ENCODE results near the gene GRK5.

Gene GRK5

GRCh38 chr10:119183664-119184412 is 23.5 kb upstream of the GRK5 start:
- no peak for TF ChIP-seq CTCF (conservative IDR thresholded peaks at IDR 0.05; ENCODE audit: low read length)
- no peak for TF ChIP-seq EZH2phosphoT487 (IDR thresholded peaks at IDR 0.05; ENCODE audit: borderline replicate concordance)
- Histone ChIP-seq H3K9me2 (replicated peaks; ENCODE audit: low read depth, low read length) (no peaks in the 10 kb centered on the region), H3K4me2 (ENCODE audit: low read depth, low read length, poor library complexity, severe bottlenecking) (no peak overlapping the region), H3K4me1 (ENCODE audit: insufficient read depth, low read length, poor library complexity, severe bottlenecking) (peaks cover 22% of the 10 kb centered on the region), H3K4me3 (ENCODE audit: low read length, poor library complexity, severe bottlenecking) (no peak overlapping the region), H2AFZ (ENCODE audit: low read length) (no peak overlapping the region), H3F3A (ENCODE audit: low read depth) (no peaks in the 10 kb centered on the region), H3K27me3 (ENCODE audit: insufficient read depth, low read length, poor library complexity, severe bottlenecking) (no peaks in the 10 kb centered on the region), H4K20me1 (ENCODE audit: insufficient read depth, low read length, poor library complexity, severe bottlenecking) (no peaks in the 10 kb centered on the region), H3K9ac (ENCODE audit: low read depth, low read length, poor library complexity, severe bottlenecking) (no peak overlapping the region), H3K36me3 (ENCODE audit: insufficient read depth, low read length) (no peaks in the 10 kb centered on the region), H3K79me2 (ENCODE audit: insufficient read depth, low read length) (0 out of 2 replicates have a peak, but pooled peaks cover 2% of the 10 kb centered on the region), H3K9me3 (ENCODE audit: insufficient read depth, low read depth, low read length) (no peaks in the 10 kb centered on the region)

GRCh38 chr10:119189811-119190282 is 17.5 kb upstream of the GRK5 start:
- H3K4me1 ChIP-seq (ENCODE audit: insufficient read depth, low read length, poor library complexity, severe bottlenecking) = peaks cover 39% of the 10 kb centered on the region
- peak overlapping the region; percentile 67 for H3K4me2 ChIP-seq (ENCODE audit: low read depth, low read length, poor library complexity, severe bottlenecking)
- peak overlapping the region; percentile 54 for H3K9ac ChIP-seq (ENCODE audit: low read depth, low read length, poor library complexity, severe bottlenecking)
- H3K9me2 ChIP-seq (replicated peaks; ENCODE audit: low read depth, low read length) = no peaks in the 10 kb centered on the region
- H3K9me3 ChIP-seq (ENCODE audit: insufficient read depth, low read depth, low read length) = no peaks in the 10 kb centered on the region
- no peak for TF ChIP-seq CTCF (conservative IDR thresholded peaks at IDR 0.05; ENCODE audit: low read length)
- no peak for TF ChIP-seq EZH2phosphoT487 (IDR thresholded peaks at IDR 0.05; ENCODE audit: borderline replicate concordance)
- H2AFZ ChIP-seq (ENCODE audit: low read length) = no peak overlapping the region
- no peaks in the 10 kb centered on the region for H4K20me1 ChIP-seq (ENCODE audit: insufficient read depth, low read length, poor library complexity, severe bottlenecking)
- H3K36me3 ChIP-seq (ENCODE audit: insufficient read depth, low read length) = no peaks in the 10 kb centered on the region
- H3K4me3 ChIP-seq (ENCODE audit: low read length, poor library complexity, severe bottlenecking) = peak overlapping the region; percentile 41
- no peaks in the 10 kb centered on the region for H3K79me2 ChIP-seq (ENCODE audit: insufficient read depth, low read length)
- H3K27me3 ChIP-seq (ENCODE audit: insufficient read depth, low read length, poor library complexity, severe bottlenecking) = no peaks in the 10 kb centered on the region
- no peaks in the 10 kb centered on the region for H3F3A ChIP-seq (ENCODE audit: low read depth)

- no peaks in the 10 kb centered on the region for H3K79me2 ChIP-seq (ENCODE audit: insufficient read depth, low read length)
- H3K9ac ChIP-seq (ENCODE audit: low read depth, low read length, poor library complexity, severe bottlenecking) = peak overlapping the region; percentile 54
- no peaks in the 10 kb centered on the region for H3F3A ChIP-seq (ENCODE audit: low read depth)
- no peaks in the 10 kb centered on the region for H3K9me3 ChIP-seq (ENCODE audit: insufficient read depth, low read depth, low read length)
- no peaks in the 10 kb centered on the region for H4K20me1 ChIP-seq (ENCODE audit: insufficient read depth, low read length, poor library complexity, severe bottlenecking)
- H3K9me2 ChIP-seq (replicated peaks; ENCODE audit: low read depth, low read length) = no peaks in the 10 kb centered on the region
- H3K4me1 ChIP-seq (ENCODE audit: insufficient read depth, low read length, poor library complexity, severe bottlenecking) = peaks cover 39% of the 10 kb centered on the region
- H3K4me3 ChIP-seq (ENCODE audit: low read length, poor library complexity, severe bottlenecking) = peak overlapping the region; percentile 41
- H2AFZ ChIP-seq (ENCODE audit: low read length) = no peak overlapping the region
- H3K4me2 ChIP-seq (ENCODE audit: low read depth, low read length, poor library complexity, severe bottlenecking) = peak overlapping the region; percentile 67
- no peak for TF ChIP-seq EZH2phosphoT487 (IDR thresholded peaks at IDR 0.05; ENCODE audit: borderline replicate concordance)
- TF ChIP-seq CTCF (conservative IDR thresholded peaks at IDR 0.05; ENCODE audit: low read length) = no peak
- no peaks in the 10 kb centered on the region for H3K27me3 ChIP-seq (ENCODE audit: insufficient read depth, low read length, poor library complexity, severe bottlenecking)
- no peaks in the 10 kb centered on the region for H3K36me3 ChIP-seq (ENCODE audit: insufficient read depth, low read length)
These were observed 17.0 kb upstream of the GRK5 start for GRCh38 chr10:119190353-119190752.

Measured in Loucy (cell line).